ENCODE data around the gene NNMT. TPM values are rescaled to one million over a fixed set of nuclear protein-coding genes. Genes with fewer than 3 reads are reported as not detected.

Gene NNMT
- total RNA-seq, 3 donors from 2014 or later = 13.1 to 112 (median 65.9) TPM

DNA sequence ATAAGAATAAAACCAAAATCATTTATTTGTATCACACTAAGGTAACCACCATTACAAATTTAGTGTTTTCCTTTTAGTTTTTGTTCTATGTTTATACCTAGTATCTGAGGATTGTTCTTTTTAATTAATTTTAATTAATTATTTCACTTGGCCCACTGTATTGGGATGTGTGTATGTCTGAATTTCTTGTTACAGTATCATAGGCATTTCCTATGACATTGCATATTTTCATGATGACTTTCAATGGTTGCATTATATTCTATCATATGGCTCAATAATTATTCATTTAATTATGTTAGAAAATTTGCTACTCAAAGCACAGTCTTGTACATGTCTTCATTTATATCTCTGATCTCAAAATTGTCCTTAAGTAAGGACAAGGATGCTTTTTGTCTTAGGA is 63.1 kb downstream of the NNMT start:
- DNase-seq (no peak), ATAC-seq (no peak)
- no peaks in the 10 kb centered on the region for H3K4me1 ChIP-seq (ENCODE audit: low read depth)
- intact Hi-C loops (cut with DNase I, micrococcal nuclease) = no loop called here
- no peaks in the 10 kb centered on the region for H3K9me3 ChIP-seq
- H3K4me3 ChIP-seq = no peak overlapping the region
- TF ChIP-seq, protein P1, sequence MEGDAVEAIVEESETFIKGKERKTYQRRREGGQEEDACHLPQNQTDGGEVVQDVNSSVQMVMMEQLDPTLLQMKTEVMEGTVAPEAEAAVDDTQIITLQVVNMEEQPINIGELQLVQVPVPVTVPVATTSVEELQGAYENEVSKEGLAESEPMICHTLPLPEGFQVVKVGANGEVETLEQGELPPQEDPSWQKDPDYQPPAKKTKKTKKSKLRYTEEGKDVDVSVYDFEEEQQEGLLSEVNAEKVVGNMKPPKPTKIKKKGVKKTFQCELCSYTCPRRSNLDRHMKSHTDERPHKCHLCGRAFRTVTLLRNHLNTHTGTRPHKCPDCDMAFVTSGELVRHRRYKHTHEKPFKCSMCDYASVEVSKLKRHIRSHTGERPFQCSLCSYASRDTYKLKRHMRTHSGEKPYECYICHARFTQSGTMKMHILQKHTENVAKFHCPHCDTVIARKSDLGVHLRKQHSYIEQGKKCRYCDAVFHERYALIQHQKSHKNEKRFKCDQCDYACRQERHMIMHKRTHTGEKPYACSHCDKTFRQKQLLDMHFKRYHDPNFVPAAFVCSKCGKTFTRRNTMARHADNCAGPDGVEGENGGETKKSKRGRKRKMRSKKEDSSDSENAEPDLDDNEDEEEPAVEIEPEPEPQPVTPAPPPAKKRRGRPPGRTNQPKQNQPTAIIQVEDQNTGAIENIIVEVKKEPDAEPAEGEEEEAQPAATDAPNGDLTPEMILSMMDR (IDR thresholded peaks at IDR 0.05) = no peak
- H3K36me3 ChIP-seq (ENCODE audit: low read depth) = no peaks in the 10 kb centered on the region

DNA sequence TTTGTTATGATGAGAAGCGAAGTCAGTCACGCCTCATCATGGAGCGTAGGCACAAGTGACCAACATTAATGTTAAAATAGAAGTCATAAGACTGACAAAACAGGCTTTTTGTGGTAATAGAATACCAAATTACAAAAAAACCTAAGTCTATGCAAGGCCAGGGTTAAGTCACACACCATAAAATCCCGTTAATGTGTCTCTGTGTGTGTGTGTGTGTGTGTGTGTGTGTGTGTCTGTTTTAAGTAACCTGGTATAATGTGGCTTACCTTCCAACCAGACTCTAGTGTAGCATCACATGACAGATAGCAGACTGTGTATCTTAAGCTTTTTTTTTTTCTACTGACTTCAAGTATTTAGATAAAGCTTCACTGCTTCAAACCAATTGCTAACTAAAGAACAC is 66.1 kb downstream of the NNMT start:
- no peaks in the 10 kb centered on the region for H3K9me3 ChIP-seq
- intact Hi-C loops (cut with DNase I, micrococcal nuclease) = no loop called here
- H3K4me3 ChIP-seq = no peak overlapping the region
- H3K4me1 ChIP-seq (ENCODE audit: low read depth) = no peaks in the 10 kb centered on the region
- ATAC-seq (no peak), DNase-seq (no peak)
- TF ChIP-seq, protein P1 (IDR thresholded peaks at IDR 0.05) = no peak
- H3K36me3 ChIP-seq (ENCODE audit: low read depth) = no peaks in the 10 kb centered on the region

DNA sequence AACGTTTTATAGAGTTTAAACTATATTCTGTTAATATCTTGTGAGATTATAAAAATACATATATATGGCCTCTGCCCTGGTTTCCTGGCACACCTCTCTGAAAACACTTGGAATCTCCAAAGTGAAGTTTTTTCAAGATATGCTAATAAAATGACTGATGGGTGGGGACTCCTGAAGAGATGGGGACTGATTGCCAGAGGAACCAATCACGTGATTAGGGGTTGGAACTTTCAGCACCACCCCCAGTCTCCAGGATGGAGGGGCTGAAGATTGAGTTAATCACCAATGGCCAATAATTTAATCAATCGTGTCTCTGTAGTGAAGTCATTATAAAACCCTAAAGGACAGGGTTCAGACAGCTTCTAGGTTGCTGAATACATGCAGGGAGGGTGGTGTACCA is 66.8 kb downstream of the NNMT start:
- Histone ChIP-seq H3K4me1 (ENCODE audit: low read depth) (no peaks in the 10 kb centered on the region), H3K36me3 (ENCODE audit: low read depth) (no peaks in the 10 kb centered on the region), H3K9me3 (no peaks in the 10 kb centered on the region), H3K4me3 (no peak overlapping the region)
- ATAC-seq (no peak), DNase-seq (no peak)
- intact Hi-C loops (cut with DNase I, micrococcal nuclease) = no loop called here
- TF ChIP-seq, protein P1 (IDR thresholded peaks at IDR 0.05) = no peak

Other genes starting within 250 kb of the NNMT start
- gene ZBTB16, start 236.7 kb upstream of the NNMT start, total RNA-seq = 10 to 100 TPM in 2 of 3 donors, 1 to 10 TPM in 1; 4.9 to 82.1 (median 48.8) TPM
- gene C11orf71, start 104.1 kb downstream of the NNMT start, total RNA-seq = 10 to 100 TPM in 2 of 3 donors, 1 to 10 TPM in 1; 8.6 to 14.0 (median 12.0) TPM
- 10 to 100 TPM; 29.0 to 35.5 (median 33.6) TPM for gene RBM7, start 104.3 kb downstream of the NNMT start, total RNA-seq
- gene REXO2, start 143.1 kb downstream of the NNMT start, total RNA-seq = 10 to 100 TPM; 38.4 to 92.7 (median 48.2) TPM

All from mucosa of descending colon (tissue), 3 donors.